K562 (cell line): Measurements from ENCODE around the gene AGPAT1. TPM values are rescaled to one million over a fixed set of nuclear protein-coding genes. Genes with fewer than 3 reads are reported as not detected.

Source experiments
- EGR1 ChIP-seq: fragments of 450-650 bp; conservative IDR thresholded peaks from 2 replicates; pipeline ENCODE4 v1.6.1; 2017; ENCODE audit warnings: mild to moderate bottlenecking
- GTF3C2 ChIP-seq: IDR thresholded peaks from 3 replicates; pipeline ENCODE4 v1.6.1; 2011; ENCODE audit warnings: borderline replicate concordance, mild to moderate bottlenecking, moderate library complexity; ENCODE audit not compliant: insufficient read length; ENCODE audit errors: extremely low read depth
- MLLT1 ChIP-seq, 2 experiments: fragments of 450-650 bp; IDR thresholded peaks; 2 replicates each; pipeline ENCODE4 v1.6.1; 2016
- MYC ChIP-seq, 2 experiments: fragments of 250-450 bp in 1 of 2; sonication (Bioruptor Pico) in 1 of 2; IDR thresholded peaks; 2 replicates each; pipeline versions ENCODE4 v1.5.1 to v1.6.1; 2012 to 2021; ENCODE audit warnings: low read depth in 2 of 2, borderline replicate concordance in 1 of 2, improper control_type of control experiment in 1 of 2, low read length in 1 of 2, mild to moderate bottlenecking in 1 of 2, moderate library complexity in 1 of 2
- PHF20 ChIP-seq: fragments of 450-650 bp; IDR thresholded peaks from 2 replicates; pipeline ENCODE4 v1.6.1; 2018; ENCODE audit not compliant: partially characterized antibody
- POLR2A ChIP-seq: fragments of 450-650 bp; conservative IDR thresholded peaks from 2 replicates; pipeline ENCODE4 v1.6.1; 2016
- ZBTB40 ChIP-seq, 2 experiments: fragments of 450-650 bp in 1 of 2; sonication (generic) in 1 of 2; formaldehyde crosslinking in 1 of 2; IDR thresholded peaks; 2 replicates each; pipeline versions ENCODE4 v1.7.1 to v1.9.0; 2016 to 2022; ENCODE audit warnings: inconsistent platforms in 1 of 2, mild to moderate bottlenecking in 1 of 2, missing genetic modification reagents in 1 of 2
- ZBTB49 ChIP-seq: sonication (generic); formaldehyde crosslinking; IDR thresholded peaks from 2 replicates; pipeline ENCODE4 v1.8.0; 2022; ENCODE audit warnings: missing genetic modification reagents, mild to moderate bottlenecking, borderline replicate concordance
- ZNF707 ChIP-seq: fragments of 250-450 bp; sonication (Bioruptor Pico); conservative IDR thresholded peaks from 2 replicates; pipeline ENCODE4 v1.8.0; 2022; ENCODE audit warnings: inconsistent platforms, mild to moderate bottlenecking, moderate library complexity
- polyA plus RNA-seq, 8 experiments: library from polyadenylated mRNA; depleted of rRNA in 4 of 8; stranded (reverse) in 5 of 8; unstranded in 3 of 8; fragments of >200 nt; fragmentation: Nextera tagmentation in 2 of 8; fragmentation: Illumina TruSeq in 1 of 8; extraction: Ambion mirVana in 2 of 8; extraction: Trizol in 1 of 8; gene quantifications; 2 replicates each; pipeline versions ENCODE4 v1.2.1 to v1.2.3, GENCODE V29; 2011 to 2014; ENCODE audit warnings: inconsistent platforms in 1 of 8, missing spikeins in 1 of 8
- total RNA-seq, 7 experiments: library from RNA; depleted of rRNA in 6 of 7; stranded (reverse); fragments of >200 nt in 6 of 7; fragmentation: Illumina TruSeq in 2 of 7; extraction: Trizol in 2 of 7; gene quantifications; 2 replicates each; pipeline versions ENCODE4 v1.2.1 to v1.2.3, GENCODE V29; 2011 to 2021; ENCODE audit warnings: low replicate concordance in 1 of 7

AGPAT1 gene
- total and polyA plus RNA-seq, 9 of the 15 experiments (the other 6 are each of a cell fraction or from before 2014, with no cell fraction given) = 37.9 to 176 (median 69.4) TPM

GRCh38 chr6:32189069-32189741 is 13.3 kb upstream of the AGPAT1 start (continued):
- TF ChIP-seq GTF3C2 (no peak), MLLT1 (IDR thresholded peaks at IDR 0.05) (0 out of 4 replicates have a peak, but pooled peaks of 1 of the 2 experiments have one; percentile 40), ZBTB40 (IDR thresholded peaks at IDR 0.05) (peak; percentile 54), ZBTB40 (CRISPR knock-in tag; IDR thresholded peaks at IDR 0.05) (no peak), POLR2A (peak; percentile 60; the same call in 1 of the 2 replicates), PHF20 (peak; percentile 15), MYC (IDR thresholded peaks at IDR 0.05; ENCODE audit: low read depth, low read length) (no peak), MYC (CRISPR knock-in tag; IDR thresholded peaks at IDR 0.05; ENCODE audit: borderline replicate concordance, low read depth) (0 out of 2 replicates have a peak, but pooled peaks have one; percentile 30), ZNF707 (CRISPR knock-in tag) (no peak), ZBTB49 (CRISPR knock-in tag) (no peak), EGR1 (no peak)
